ENCODE results near the gene PPIA.
"Not testable (repeated sequence)": the region's sequence is repeated elsewhere in the genome, so short reads cannot be mapped to it uniquely, and the experiment has no call there.

PPIA gene

GRCh38 chr7:44824894-44825526, 28.5 kb downstream of the PPIA start:
- Histone ChIP-seq H3K36me3 (peaks cover 48% of the 10 kb centered on the region), H3K4me3 (ENCODE audit: low read depth, low read length) (no peak overlapping the region), H3K4me1 (no peaks in the 10 kb centered on the region), H3K27me3 (no peaks in the 10 kb centered on the region), H3K9me3 (no peaks in the 10 kb centered on the region)
- DNase-seq = no peak
- TF ChIP-seq CTCF (IDR thresholded peaks at IDR 0.05; ENCODE audit: low read depth, low read length) = no peak

- H3K36me3 ChIP-seq = peaks cover 69% of the 10 kb centered on the region
- no peaks in the 10 kb centered on the region for H3K4me1 ChIP-seq
- H3K27me3 ChIP-seq = no peaks in the 10 kb centered on the region
- TF ChIP-seq CTCF (IDR thresholded peaks at IDR 0.05; ENCODE audit: low read depth, low read length) = no peak
- no peaks in the 10 kb centered on the region for H3K9me3 ChIP-seq
- no peak for DNase-seq
- H3K4me3 ChIP-seq (ENCODE audit: low read depth, low read length) = no peak overlapping the region
Observed at GRCh38 chr7:44827567-44827966, 31.1 kb downstream of the PPIA start.

GRCh38 chr7:44838751-44839150, 42.3 kb downstream of the PPIA start:
- DNase-seq = no peak
- Histone ChIP-seq H3K4me1 (no peaks in the 10 kb centered on the region), H3K4me3 (ENCODE audit: low read depth, low read length) (no peak overlapping the region), H3K27me3 (no peaks in the 10 kb centered on the region), H3K36me3 (peaks cover 68% of the 10 kb centered on the region), H3K9me3 (no peaks in the 10 kb centered on the region)
- no peak for TF ChIP-seq CTCF (IDR thresholded peaks at IDR 0.05; ENCODE audit: low read depth, low read length)

GRCh38 chr7:44842675-44843074, 46.2 kb downstream of the PPIA start:
- peaks cover 42% of the 10 kb centered on the region for H3K36me3 ChIP-seq
- not testable (repeated sequence) for H3K4me3 ChIP-seq (ENCODE audit: low read depth, low read length); H3K9me3 ChIP-seq; H3K27me3 ChIP-seq; H3K4me1 ChIP-seq; DNase-seq

GRCh38 chr7:44843440-44843839, 47.0 kb downstream of the PPIA start:
- not testable (repeated sequence) for DNase-seq; H3K9me3 ChIP-seq; H3K4me3 ChIP-seq (ENCODE audit: low read depth, low read length); H3K4me1 ChIP-seq; H3K27me3 ChIP-seq
- H3K36me3 ChIP-seq = peaks cover 37% of the 10 kb centered on the region

- TF ChIP-seq CTCF (IDR thresholded peaks at IDR 0.05; ENCODE audit: low read depth, low read length) = no peak
- Histone ChIP-seq H3K4me3 (ENCODE audit: low read depth, low read length) (peak overlapping the region; percentile 94), H3K27me3 (no peaks in the 10 kb centered on the region), H3K9me3 (no peaks in the 10 kb centered on the region), H3K36me3 (peaks cover 24% of the 10 kb centered on the region), H3K4me1 (no peaks in the 10 kb centered on the region)
- no peak for DNase-seq
Observed at GRCh38 chr7:44845451-44845850, 49.0 kb downstream of the PPIA start.

- H3K36me3 ChIP-seq = peaks cover 14% of the 10 kb centered on the region
Observed at GRCh38 chr7:44846390-44846789, 49.9 kb downstream of the PPIA start.

More at GRCh38 chr7:44846390-44846789, 49.9 kb downstream of the PPIA start:
- peak overlapping the region; percentile 94 for H3K4me3 ChIP-seq (ENCODE audit: low read depth, low read length)
- H3K27me3 ChIP-seq, DNase-seq, H3K4me1 ChIP-seq, H3K9me3 ChIP-seq: not testable (repeated sequence)
